GM20000 (cell line): ENCODE data around the gene SYNC.
"Not testable (repeated sequence)": the region's sequence is repeated elsewhere in the genome, so short reads cannot be mapped to it uniquely, and the experiment has no call there.

Experiments
- DNase-seq: peaks from one replicate; pipeline ENCODE4 v3.0.0; 2012; ENCODE audit warnings: low spot score
- CTCF ChIP-seq: IDR thresholded peaks from 2 replicates; pipeline ENCODE4 v1.5.1; 2012; ENCODE audit warnings: mild to moderate bottlenecking, control low read depth; ENCODE audit errors: extremely low read depth, missing control alignments

The SYNC gene

GRCh38 chr1:32650248-32650751 is 52.3 kb downstream of the SYNC start, which contains the start of gene ZBTB8OS:
Gene ZBTB8OS, minus strand, starts transcription at chr1:32650550. Its CDS starts 21 bp downstream, at chr1:32650529.
- no peak for TF ChIP-seq CTCF
- peak; percentile 87 for DNase-seq

- TF ChIP-seq CTCF: no peak
- no peak for DNase-seq
These were observed 55.0 kb downstream of the SYNC start for GRCh38 chr1:32647308-32648134.

GRCh38 chr1:32644426-32644825 is 58.1 kb downstream of the SYNC start:
- no peak for TF ChIP-seq CTCF
- DNase-seq: no peak

GRCh38 chr1:32642292-32642827 is 60.2 kb downstream of the SYNC start:
- DNase-seq: not testable (repeated sequence)

- DNase-seq: no peak
- TF ChIP-seq CTCF: no peak
These were observed 63.0 kb downstream of the SYNC start for GRCh38 chr1:32639489-32640075.

GRCh38 chr1:32636914-32637645 is 65.5 kb downstream of the SYNC start:
- no peak for DNase-seq
- TF ChIP-seq CTCF: no peak

- no peak for DNase-seq
- TF ChIP-seq CTCF: no peak
These were observed 66.9 kb downstream of the SYNC start for GRCh38 chr1:32635508-32636277.
